Lung (tissue), 12 donors: ENCODE data around the gene SLC25A29. TPM values are rescaled to one million over a fixed set of nuclear protein-coding genes. Genes with fewer than 3 reads are reported as not detected.
A peak's percentile ranks its signal among the peaks of the same experiment; 100 is the strongest.

Experiments
- ATAC-seq: fragments of 200-7000 bp; cut with Tn5 transposase; one replicate; pipeline ENCODE4 v1.9.1; 2020; ENCODE audit warnings: moderate number of reproducible peaks; ENCODE audit not compliant: insufficient read depth, low FRiP score
- DNase-seq, 3 donors: peaks; one replicate each; pipeline ENCODE4 v3.0.0-alpha.2; 2013 to 2017
- H3K27ac ChIP-seq, 2 donors: one replicate each; pipeline ENCODE4 v1.5.1; 2013; ENCODE audit warnings: mild to moderate bottlenecking in 2 of 2, moderate library complexity in 2 of 2, control low read depth in 1 of 2, inconsistent platforms in 1 of 2, low read depth in 1 of 2, low read length in 1 of 2
- H3K27me3 ChIP-seq, 3 donors: one replicate each; pipeline ENCODE4 v1.5.1; 2013; ENCODE audit warnings: low read length in 2 of 3; ENCODE audit not compliant: control insufficient read depth in 3 of 3, insufficient read depth in 3 of 3
- H3K36me3 ChIP-seq, 4 donors: one replicate each; pipeline ENCODE4 v1.5.1; 2013; ENCODE audit warnings: low read length in 4 of 4, mild to moderate bottlenecking in 1 of 4, moderate library complexity in 1 of 4; ENCODE audit not compliant: control insufficient read depth in 4 of 4, insufficient read depth in 4 of 4
- H3K4me1 ChIP-seq, 5 donors: one replicate each; pipeline ENCODE4 v1.5.1; 2013; ENCODE audit warnings: low read length in 5 of 5, mild to moderate bottlenecking in 2 of 5, moderate library complexity in 1 of 5; ENCODE audit not compliant: control insufficient read depth in 5 of 5, insufficient read depth in 5 of 5
- H3K4me3 ChIP-seq: one replicate; pipeline ENCODE4 v1.5.1; 2013; ENCODE audit warnings: mild to moderate bottlenecking, control low read depth, moderate library complexity
- H3K9ac ChIP-seq, 2 donors: one replicate each; pipeline ENCODE4 v1.5.1; 2013; ENCODE audit warnings: low read length in 2 of 2, control low read depth in 1 of 2; ENCODE audit not compliant: insufficient read depth in 1 of 2
- H3K9me3 ChIP-seq, 4 donors: one replicate each; pipeline ENCODE4 v1.5.1; 2013; ENCODE audit warnings: low read length in 3 of 4, mild to moderate bottlenecking in 1 of 4, moderate library complexity in 1 of 4; ENCODE audit not compliant: control insufficient read depth in 4 of 4, insufficient read depth in 3 of 4
- CTCF ChIP-seq: IDR thresholded peaks from 2 replicates; pipeline ENCODE4 v1.5.1; 2012; ENCODE audit warnings: mild to moderate bottlenecking; ENCODE audit errors: control extremely low read depth, extremely low read depth
- WGBS, 2 donors: extraction: QIAGEN DNeasy Blood & Tissue Kit; methylation state at CpG; one replicate each; pipeline ENCODE4 v1.1.7; 2013; 5-methylcytosine and 5-hydroxymethylcytosine counted together
- polyA plus RNA-seq, 2 donors: library from polyadenylated mRNA; stranded (reverse); fragments of 200-250 nt; gene quantifications; one replicate each; pipeline ENCODE4 v1.2.1, GENCODE V29; 2013
- total RNA-seq, 2 donors: library from RNA; depleted of rRNA in 1 of 2; stranded (reverse); fragments of >200 nt in 1 of 2; gene quantifications; one replicate each; pipeline ENCODE4 v1.2.1, GENCODE V29; 2014 to 2021
- donor health status: control.
- donor health status: control.
- donor health status: Bipolar disorder and iron deficiency.
- donor health status: healthy.
- donor health status: DM: yes; HTN: yes; CAD: no.

Gene SLC25A29
- total and polyA plus RNA-seq, 4 donors: 34.6 to 91.0 (median 60.5) TPM

- ATAC-seq: no peak
- no peaks in the 10 kb centered on the region for H3K9me3 ChIP-seq
- H3K27ac ChIP-seq: no peak overlapping the region
- WGBS, 2 donors: 96 to 97% methylated on average over 60 to 61 of the region's 61 CpGs
- no peak overlapping the region for H3K9ac ChIP-seq
- TF ChIP-seq CTCF: no peak
- no peak overlapping the region for H3K4me3 ChIP-seq
- no peaks in the 10 kb centered on the region for H3K27me3 ChIP-seq
- peaks cover 0 to 8% (median 5%) of the 10 kb centered on the region in 5 donors for H3K4me1 ChIP-seq
- peaks cover 0 to 19% (median 6%) of the 10 kb centered on the region in 4 donors for H3K36me3 ChIP-seq
- DNase-seq: peak in 1 of 3 donors; percentile 9
Measured at GRCh38 chr14:100292301-100292775, 13.9 kb downstream of the SLC25A29 start.

GRCh38 chr14:100291305-100292075, 14.8 kb downstream of the SLC25A29 start:
- Histone ChIP-seq H3K27ac (no peak overlapping the region), H3K9ac (no peak overlapping the region), H3K36me3 (peaks cover 0 to 19% (median 6%) of the 10 kb centered on the region in 4 donors), H3K4me3 (no peak overlapping the region), H3K4me1 (peaks cover 0 to 8% (median 0%) of the 10 kb centered on the region in 5 donors), H3K27me3 (no peaks in the 10 kb centered on the region), H3K9me3 (no peaks in the 10 kb centered on the region)
- TF ChIP-seq CTCF: no peak
- ATAC-seq (no peak), DNase-seq (peak in 1 of 3 donors; percentile 11)
- WGBS, 2 donors: 93 to 98% methylated on average over 13 of the region's 13 CpGs

- DNase-seq: peak in 1 of 3 donors; percentile 7
- Histone ChIP-seq H3K4me1 (peaks cover 0 to 10% (median 3%) of the 10 kb centered on the region in 5 donors), H3K4me3 (no peak overlapping the region), H3K9ac (no peak overlapping the region), H3K36me3 (peaks cover 0 to 19% (median 7%) of the 10 kb centered on the region in 4 donors), H3K27me3 (no peaks in the 10 kb centered on the region), H3K9me3 (no peaks in the 10 kb centered on the region), H3K27ac (no peak overlapping the region)
- no peak for ATAC-seq
- TF ChIP-seq CTCF: no peak
- WGBS, 2 donors: 90 to 91% methylated on average over 12 of the region's 12 CpGs
Measured at GRCh38 chr14:100290607-100291304, 15.5 kb downstream of the SLC25A29 start.
